Cerebellar cortex (tissue), 1 donor: ENCODE measurements around the gene CHN2.

Experiments
- DNase-seq: peaks from one replicate; pipeline ENCODE4 v3.0.0-alpha.2; 2015; ENCODE audit warnings: low spot score

CHN2 gene

GRCh38 chr7:29228289-29229011 lies 33.9 kb downstream of the CHN2 start:
- no peak for DNase-seq

DNA sequence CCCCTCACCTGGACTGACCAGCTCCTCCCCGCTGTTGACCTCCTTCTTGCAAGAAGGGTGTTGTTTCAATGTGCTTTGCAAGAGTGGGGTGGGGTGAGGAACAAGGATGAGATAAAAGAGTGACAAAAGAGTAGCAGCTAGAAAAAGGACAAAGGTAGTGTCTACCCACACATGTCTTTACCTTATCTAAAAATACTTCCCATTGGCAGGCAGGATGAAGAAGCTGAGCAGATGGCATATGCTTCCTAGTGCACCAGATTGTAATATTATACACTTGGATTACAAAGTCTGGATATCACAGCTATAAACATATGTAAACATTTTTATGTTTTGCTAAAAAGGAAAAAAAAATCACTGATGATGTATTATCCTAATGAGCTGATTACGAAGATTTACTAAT lies 34.5 kb downstream of the CHN2 start:
- peak; percentile 90 for DNase-seq

- no peak for DNase-seq
These were observed 35.4 kb downstream of the CHN2 start for GRCh38 chr7:29229946-29230345.

DNA sequence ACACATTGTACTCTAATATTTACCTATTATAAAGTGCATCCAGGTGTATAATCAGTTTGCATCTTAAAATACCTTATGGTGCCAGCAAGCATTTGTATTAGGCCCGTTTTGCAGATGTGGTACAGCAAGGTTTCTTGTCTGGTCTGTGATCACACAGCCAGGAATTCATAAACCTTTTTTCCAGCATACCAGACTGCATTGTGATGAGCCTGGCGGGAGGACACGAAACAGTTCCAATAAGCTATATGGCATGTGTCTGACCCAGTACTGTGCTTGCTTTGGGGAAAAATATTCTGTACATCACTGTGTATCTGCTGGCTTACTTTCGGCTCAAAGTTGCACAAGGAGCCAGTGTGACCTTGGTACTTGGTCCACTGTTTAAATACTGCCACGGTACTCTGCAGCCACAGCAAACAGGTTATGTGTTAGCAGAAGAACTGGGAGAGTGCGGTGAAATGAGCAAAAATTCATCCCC lies 36.3 kb downstream of the CHN2 start:
- DNase-seq, result peak; percentile 57

DNA sequence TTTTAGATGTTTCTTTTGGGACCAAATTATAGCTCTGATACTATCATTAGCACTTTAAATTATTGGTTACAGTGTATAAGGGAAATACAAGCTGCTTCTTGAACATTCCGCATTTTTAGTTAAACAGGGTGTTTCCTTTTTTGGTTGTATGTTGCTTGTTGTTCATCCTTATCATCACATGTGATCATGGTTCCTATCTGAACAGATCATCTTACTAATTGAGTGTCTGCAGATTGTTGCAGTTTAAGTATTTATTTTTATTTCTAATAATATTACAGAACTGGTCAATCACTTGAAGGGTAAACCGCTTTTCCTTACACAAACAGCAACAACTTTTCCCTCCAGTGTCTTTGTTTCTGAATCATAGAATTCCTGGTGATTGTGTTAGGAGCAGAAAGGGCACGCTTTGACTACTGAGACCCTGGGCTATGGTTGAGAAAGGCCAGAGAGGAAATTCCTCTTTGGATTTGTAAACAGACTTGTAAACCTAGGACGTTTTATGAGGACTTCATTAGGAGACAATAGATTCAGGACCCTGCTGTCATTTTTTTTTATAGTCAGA lies 37.2 kb downstream of the CHN2 start:
- DNase-seq, result peak; percentile 39

DNA sequence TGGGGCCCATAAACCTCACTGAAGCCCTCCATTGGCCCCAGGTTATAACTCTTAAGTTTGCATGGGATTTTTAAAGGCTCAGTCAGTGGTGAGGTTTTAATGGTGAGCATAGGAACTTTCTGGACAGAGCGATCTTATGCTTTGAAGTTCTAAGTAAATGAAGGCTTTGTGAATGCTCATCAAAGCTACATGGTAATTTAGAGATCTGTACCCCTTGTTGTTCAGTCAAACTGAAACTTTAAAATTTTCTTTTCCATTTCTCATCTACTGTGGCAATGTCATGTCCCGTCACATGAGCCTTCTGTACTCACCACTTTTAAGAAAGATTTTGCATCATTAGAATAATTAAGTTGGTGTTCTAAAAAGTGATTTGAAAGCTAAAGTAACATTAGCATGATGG lies 39.9 kb downstream of the CHN2 start:
- DNase-seq, result no peak

GRCh38 chr7:29236071-29236580 lies 41.6 kb downstream of the CHN2 start:
- DNase-seq, result no peak

GRCh38 chr7:29236649-29237048 lies 42.1 kb downstream of the CHN2 start:
- no peak for DNase-seq

- peak; percentile 30 for DNase-seq
These were observed 42.9 kb downstream of the CHN2 start for GRCh38 chr7:29237489-29237888.

GRCh38 chr7:29239638-29240037 lies 45.1 kb downstream of the CHN2 start:
- DNase-seq, result no peak

GRCh38 chr7:29242265-29242664 lies 47.7 kb downstream of the CHN2 start:
- no peak for DNase-seq

GRCh38 chr7:29243910-29244655 lies 49.5 kb downstream of the CHN2 start:
- DNase-seq, result no peak

DNA sequence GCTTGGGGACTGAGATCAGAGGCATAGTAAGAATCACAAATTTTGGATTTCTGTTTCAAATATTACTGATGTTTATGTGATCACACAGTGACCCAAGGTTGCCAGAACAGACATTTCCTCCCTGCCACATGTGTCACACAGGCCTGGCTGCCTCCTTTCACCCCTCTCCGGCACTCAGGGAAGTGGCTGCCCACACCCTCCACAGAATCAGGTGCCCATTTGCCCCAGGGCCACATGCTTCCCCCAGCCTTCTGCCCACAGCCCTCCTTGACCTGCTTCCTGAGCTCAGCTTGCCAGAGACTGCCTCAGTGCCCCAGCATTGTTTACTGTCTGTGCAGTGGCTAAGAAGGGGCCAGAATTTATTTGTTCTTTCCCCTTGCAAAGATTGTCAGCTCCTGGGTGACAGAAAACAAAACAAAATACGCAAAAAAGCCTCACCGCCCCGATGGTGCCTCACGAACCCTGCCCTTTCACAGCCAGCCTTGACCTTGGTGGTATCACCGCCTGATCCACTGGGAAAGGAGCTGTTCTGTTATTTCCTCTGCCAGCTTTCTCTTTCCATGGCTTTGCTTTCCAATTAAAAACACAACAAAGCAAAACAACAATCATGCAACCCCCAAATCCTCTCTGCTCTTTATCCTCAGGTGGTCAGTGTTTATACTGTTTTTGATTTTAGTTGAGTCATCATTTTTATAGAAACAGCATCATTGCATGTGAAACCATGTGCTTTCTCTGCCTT lies 52.8 kb downstream of the CHN2 start:
- no peak for DNase-seq

DNA sequence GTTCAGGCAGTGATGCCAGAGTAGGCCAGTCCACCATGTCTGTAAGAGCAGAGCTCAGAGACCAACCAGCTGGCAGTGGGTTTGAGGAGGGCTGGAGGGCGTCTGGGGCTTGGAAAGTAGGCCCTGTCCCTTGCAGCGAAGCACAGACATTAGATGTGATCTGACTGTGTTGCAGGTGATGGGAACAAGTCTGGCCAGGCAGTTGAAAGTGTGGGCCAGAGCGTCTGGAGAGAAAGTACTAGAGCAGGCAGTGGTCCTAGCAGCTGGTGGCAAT lies 53.3 kb downstream of the CHN2 start:
- no peak for DNase-seq

DNA sequence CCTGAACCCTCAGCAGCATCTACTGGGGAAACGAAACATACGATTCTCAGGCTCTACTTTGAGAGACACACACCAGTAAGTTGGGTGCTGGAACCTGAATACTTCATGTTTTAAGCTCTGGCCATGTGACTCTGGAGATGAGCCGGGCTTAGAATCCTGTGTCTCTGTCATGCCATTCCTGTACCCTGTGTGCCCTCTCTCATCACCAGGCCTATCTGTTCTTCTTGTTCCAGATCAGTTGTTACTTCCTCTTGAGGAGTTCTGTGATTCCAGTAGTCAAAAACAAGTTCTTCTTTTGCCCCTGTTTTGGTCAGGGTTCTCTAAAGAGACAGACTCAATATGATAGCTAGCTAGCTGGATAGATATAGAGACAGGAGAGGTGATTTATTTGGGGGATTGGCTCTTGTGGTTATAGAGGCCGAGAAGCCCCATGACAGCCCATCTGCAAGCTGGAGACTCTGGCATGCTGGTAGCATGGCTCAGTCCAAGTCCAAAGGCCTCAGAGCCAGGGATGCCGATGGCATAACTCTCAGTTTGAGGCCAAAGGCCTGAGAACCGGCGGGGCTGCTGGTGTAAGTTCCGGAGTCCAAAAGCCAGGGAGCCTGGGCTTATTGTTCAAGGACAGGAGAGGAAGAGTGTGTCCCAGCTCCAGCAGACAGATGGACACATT lies 54.3 kb downstream of the CHN2 start:
- peak; percentile 79 for DNase-seq

GRCh38 chr7:29249383-29249750 lies 54.8 kb downstream of the CHN2 start:
- DNase-seq, result no peak

DNA sequence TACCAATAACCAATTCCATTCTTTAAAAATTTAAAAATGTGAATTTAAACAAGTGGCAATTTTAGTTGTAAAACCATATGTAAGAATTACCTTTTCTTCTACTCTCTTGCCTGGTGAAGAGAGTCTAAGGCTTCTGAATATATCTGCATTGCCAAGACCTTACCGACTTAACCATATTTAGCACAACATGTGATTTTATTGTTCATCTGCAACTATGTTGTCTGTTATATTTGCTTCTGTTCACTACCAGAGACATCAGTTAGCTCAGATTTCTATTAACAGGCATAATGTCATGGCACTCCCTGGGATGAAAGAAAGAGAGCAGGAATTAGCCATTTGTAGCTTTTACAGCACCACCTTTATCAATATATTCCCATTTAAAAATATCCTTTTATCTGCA lies 55.3 kb downstream of the CHN2 start:
- DNase-seq, result no peak

DNA sequence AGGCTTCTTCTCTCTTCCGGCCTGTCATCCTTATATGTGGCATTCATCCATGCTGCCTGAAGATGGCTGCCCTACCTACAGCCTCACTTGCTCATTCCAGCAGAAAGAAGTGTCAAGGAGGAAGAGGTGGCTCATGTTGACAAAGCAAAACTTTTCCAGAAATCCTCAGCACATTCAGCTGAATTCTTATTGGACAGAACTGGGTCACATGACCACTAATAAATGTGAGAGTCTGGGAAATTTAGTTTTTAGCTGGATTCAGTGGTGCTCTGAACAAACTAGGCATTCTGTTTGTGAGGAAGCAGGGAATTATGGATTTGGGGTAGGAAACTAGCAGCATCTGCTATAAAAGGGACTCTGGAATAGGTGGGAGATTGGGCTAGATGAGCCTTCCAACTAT lies 58.6 kb downstream of the CHN2 start:
- DNase-seq, result no peak

DNA sequence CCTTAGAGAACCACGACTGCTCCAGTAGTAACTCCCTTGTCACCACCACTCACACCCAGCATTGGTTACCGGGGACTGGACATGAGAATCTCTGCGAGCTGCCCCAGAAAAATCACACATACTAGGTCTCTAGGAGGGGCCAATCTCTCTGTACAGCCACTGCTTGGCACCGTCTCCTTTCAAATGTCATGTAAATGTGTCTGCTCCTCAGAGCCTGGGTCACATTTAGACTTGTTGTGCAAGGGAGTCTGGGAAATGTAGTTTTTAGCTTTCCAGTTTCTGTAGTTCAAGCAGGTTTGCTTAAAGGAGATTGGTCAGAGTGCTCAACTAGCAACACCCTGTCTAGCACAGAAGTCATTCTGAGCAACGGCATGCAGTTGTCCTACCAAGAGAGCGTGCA lies 60.0 kb downstream of the CHN2 start:
- DNase-seq, result peak; percentile 61

GRCh38 chr7:29255199-29255878 lies 60.8 kb downstream of the CHN2 start:
- no peak for DNase-seq

DNA sequence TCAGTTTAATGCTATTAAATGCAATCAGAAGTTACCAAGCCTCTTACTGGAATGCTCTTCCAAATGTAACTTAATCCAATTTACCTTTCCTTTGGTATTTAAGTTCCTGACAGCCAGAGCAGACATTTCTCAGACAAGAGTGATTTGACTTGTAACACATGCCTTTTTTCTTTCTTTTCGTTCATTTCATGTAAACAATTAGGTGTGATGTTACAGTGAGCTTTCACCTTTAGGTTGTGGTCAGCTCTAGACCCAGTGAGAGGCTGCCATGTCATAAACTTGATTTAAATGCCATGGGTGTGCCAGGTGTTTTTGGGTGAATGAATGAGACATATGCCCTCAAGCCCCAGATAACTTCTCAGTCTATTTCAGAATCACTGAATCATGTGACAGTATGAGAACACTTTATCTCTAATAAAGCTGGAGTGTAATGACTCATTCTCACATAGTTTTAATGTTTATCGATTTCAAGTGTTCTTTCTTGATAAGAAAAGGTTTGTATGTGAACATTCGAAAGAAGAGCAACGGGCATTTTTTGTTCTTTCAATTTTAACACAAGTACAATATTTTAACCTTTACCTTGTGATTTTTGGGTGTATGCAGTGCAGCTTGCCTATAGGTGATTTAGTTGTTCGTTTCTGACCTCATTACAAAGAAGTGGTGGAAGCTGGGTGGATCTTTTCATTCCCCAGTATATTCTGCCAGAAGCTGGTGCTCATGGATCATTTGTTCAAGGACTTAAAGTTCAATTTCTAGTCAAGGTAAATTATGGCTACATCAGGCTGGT lies 61.5 kb downstream of the CHN2 start:
- DNase-seq, result no peak
